SK-N-MC (cell line): Measurements from ENCODE around the gene STPG3.

Source experiments
- EZH2 ChIP-seq: fragments of 200-600 bp; sonication (generic); IDR thresholded peaks from one replicate; pipeline ENCODE4 v1.6.1; 2017; ENCODE audit warnings: antibody characterized with exemption
- POLR2AphosphoS5 ChIP-seq: IDR thresholded peaks from 2 replicates; pipeline ENCODE4 v1.6.1; 2012; ENCODE audit warnings: mild to moderate bottlenecking, low read depth, low read length, borderline replicate concordance

DNA sequence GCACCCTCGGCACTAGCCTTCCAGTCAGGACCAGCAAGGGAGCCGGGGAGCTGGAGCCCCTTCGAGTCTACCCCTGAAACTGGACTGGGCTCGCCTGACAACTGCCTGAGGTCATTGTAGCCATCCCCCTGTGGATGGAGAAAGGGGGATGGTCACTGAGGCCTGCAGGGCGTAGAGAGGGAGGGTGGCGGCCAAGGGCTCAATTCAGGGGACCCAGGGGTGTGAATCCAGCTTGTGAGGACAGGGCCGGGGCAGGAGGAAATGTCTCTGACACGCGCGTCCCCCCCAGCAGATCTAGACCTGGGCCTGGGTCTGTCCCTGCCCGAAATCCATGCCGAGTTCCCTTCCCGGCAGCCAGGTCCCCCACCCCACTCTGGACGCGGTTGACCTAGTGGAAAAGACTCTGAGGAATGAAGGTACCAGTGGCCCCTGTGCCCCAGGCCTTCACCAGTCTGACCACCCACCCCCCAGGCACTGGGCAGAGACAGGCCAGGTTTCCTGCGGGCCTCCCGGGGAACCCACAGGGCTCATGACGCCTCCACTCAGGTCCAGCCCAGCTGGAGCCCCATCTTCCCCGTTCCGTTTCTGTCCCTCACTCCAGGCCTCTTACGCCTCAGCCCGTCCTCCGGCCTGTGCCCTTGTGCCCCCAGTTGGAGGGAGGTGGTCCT, 19.6 kb upstream of the STPG3 start:
- TF ChIP-seq POLR2AphosphoS5 (no peak), EZH2 (no peak)
